Suppressor macrophage (primary cell): ENCODE results near the gene WDR54.
"Not testable (repeated sequence)": the region's sequence is repeated elsewhere in the genome, so short reads cannot be mapped to it uniquely, and the experiment has no call there.

ENCODE experiments used
- DNase-seq, 4 experiments: peaks; one replicate each; pipeline ENCODE4 v3.0.0-alpha.2; 2020 to 2022

The WDR54 gene

DNA sequence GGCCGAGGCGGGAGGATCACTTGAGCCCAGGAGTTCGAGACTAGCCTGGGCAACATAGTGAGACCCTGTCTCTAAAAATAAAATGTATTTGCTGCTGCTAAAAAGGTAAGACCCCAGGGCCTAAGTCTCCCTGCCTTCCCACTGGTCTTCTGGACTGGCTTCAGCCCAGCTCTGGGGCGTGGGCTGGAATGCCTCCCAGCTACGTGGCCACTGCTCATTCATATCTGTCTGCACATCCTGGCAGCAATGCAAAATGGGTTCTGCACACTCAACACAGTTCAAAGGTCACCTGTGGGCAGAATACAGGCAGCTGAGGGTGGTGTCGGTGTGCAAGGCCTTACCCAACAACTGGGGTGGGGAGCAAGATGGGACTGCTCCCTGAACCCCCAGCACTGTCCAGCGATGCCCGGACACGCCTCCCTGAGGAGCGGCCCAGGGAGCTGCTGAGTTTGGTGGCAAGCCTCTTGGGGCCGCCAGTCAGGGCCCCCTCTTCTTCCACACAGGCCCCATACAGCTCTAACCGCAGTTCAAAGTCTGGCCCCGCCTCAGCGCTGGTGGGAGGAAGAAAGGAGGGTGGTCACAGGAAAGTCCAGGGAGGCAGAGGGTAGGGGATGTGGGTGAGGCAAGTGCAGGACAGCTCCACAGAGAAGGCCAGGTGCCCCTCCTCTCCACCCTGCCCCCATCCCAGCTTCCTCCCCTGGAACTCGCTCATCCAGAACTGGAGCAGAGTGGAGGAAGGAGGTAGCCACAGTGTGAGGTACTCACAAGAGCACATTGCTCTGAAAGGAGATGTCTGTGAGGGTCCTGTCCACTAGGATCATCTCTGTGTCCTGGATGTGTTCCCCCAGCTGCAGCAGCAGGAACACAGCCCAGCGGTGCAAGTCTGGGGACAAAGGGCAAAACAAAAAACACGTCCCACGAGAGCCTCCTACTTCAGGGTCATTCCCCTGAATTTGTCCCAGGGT lies 8.2 kb downstream of the WDR54 start:
- no peak for DNase-seq

DNA sequence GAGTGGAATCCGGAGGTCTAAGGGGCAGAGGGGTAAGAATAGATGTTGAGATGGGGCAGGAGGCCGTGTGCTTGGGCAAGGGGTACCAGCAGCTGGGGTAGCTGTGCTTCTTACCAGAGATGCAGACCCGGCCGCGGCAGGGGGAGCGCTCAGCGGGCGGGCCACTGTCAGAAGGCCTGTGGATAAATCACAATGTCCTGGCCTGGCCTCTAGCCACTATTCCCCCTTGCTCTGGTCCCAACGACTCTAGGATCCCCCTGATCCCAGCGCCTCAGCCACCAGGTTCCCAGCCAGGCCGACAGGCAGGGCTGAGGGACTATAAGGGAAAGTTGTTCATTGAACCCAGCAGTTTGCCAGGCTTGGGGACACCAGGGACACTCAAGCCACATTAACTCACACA lies 9.0 kb downstream of the WDR54 start:
- DNase-seq, result no peak

DNA sequence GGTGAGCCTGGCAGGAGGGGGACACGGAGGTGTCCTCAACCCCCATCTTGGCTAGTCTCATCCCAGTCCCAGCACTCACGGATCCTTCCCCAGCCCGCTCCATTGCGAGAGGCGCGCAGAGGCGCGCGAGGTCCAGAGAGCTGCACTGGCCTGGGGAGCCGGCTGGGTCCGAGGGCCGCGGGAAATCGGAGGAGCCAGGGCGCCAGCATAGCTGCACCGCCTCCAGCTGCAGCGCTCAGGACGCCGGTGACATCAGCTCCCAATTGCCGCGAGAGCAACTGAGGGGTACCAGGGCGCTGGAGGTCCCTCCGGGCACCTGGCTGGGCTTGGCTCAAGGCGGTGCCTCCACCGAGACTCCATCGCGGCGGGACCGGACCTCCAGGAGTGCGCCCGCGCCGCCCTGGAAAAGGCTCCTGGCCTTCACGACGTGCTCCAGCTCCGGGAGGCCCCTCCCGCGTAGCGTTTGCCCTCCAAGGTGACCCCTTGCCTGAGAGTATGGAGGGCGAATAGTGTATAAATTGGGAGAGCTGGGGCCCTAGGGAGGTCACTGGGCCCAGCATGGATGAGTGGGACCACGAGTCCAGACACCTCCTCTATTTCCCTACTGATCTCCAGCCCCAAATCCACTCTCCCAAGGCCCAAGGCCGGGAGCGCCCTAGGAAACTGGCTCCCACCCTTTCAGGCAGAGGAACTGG lies 14.7 kb downstream of the WDR54 start:
- no peak for DNase-seq

DNA sequence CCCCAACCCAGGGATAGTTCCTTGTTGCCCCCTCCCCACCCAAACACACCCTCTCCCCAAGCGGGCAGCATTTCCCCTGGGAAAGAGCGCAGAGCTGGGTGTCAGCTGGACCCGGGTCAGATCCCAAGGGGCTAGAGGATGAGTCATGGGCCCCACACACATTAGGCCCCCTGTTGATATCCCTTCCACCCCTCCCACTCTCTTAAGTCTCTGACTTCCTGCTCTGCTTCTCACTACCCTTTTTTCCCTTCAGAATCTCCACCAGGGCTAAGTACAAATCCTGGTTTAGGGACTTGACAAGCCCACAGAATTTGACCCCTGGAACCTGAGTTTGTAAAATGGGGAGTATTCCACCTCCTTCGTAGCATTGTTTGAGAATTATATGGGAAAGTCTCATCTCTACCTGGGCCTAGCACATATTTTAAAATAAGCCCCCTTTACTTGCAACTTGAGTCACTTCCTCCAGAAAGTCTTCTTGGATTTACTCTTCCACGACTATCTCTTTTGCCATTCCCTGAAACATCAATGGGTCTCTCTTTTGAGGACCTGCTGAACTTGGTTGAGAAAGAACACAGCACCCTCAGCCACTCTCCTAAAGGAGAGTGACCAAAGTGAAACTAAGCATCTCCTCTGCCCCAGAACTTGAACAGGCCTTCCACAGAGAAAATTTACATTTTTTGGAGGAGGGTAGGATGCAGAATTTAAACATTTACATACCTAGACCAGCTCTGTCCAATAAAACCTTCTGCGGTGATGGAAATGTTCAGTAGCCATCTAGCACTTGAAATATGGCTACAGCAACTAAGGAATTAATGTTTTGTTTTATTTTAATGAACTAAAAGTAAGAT lies 15.5 kb downstream of the WDR54 start:
- DNase-seq, result peak; percentile 26 to 51 (median 38)

DNA sequence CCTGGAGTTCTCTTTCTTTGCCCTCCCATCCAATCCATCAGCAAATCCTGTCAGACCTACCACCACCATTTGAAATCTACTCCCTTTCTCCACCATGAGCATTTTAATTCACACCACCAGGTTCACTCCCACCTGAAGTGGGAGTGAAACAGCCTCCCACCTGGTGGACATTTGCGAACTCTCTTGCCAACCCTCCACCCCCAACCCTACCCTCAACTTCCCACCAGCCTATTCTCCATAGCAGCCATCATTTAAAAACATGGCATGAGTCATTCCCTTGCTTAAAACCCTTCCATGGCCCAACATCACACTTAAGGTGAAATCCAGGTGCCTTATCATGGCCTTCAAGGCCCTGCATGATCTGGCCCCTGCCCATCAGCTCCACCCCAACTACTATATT lies 16.7 kb downstream of the WDR54 start:
- no peak for DNase-seq

DNA sequence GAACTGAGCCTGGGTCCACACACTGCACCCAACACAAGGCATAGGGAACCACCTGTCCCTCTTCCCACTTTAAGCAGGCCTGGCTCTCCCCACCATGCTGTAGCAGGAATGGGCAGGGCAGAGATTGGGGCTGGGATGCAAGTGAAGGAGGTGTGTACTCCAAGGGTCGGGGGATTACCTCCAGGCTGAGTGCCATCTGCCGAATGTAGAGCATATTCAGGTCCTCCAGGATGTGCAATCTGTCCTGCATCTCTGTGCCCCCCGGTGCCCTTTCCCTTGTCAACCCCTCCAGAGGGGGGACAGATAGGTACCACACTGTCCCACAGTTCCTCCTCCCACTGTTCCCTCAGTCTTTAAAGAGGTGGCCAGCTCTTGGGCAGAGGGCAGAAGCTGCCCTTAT lies 17.8 kb downstream of the WDR54 start:
- no peak for DNase-seq

DNA sequence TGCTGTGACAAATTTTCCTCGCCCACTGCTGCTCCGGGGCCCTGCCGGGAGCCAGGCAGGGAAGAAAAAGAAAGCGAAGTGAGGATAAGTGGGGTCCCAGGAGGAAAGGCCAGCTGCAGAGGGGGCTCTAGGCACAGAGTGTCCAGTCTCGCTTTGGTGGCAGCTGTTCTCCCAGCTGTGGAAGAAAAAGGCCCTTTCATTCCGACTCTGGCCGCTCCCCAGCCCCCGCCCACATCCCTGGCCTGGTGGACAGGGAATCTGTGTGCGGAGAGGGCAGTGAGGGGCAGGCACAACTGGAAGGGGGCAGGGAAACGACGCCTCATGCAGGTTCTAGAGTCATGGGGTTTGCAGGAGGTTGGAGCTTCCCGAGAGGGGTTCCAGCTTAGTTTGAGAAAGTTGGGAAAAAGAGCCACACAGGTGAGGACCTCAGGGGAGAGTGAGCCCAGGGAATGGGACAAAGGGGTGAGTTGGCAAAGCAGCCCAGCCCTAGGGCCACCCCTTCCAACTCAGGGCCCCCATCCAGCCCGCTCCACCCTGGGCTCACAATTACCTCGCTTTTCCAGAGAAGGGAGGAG lies 18.4 kb downstream of the WDR54 start:
- DNase-seq, result peak in 2 of 4 experiments; percentile 22 to 38

DNA sequence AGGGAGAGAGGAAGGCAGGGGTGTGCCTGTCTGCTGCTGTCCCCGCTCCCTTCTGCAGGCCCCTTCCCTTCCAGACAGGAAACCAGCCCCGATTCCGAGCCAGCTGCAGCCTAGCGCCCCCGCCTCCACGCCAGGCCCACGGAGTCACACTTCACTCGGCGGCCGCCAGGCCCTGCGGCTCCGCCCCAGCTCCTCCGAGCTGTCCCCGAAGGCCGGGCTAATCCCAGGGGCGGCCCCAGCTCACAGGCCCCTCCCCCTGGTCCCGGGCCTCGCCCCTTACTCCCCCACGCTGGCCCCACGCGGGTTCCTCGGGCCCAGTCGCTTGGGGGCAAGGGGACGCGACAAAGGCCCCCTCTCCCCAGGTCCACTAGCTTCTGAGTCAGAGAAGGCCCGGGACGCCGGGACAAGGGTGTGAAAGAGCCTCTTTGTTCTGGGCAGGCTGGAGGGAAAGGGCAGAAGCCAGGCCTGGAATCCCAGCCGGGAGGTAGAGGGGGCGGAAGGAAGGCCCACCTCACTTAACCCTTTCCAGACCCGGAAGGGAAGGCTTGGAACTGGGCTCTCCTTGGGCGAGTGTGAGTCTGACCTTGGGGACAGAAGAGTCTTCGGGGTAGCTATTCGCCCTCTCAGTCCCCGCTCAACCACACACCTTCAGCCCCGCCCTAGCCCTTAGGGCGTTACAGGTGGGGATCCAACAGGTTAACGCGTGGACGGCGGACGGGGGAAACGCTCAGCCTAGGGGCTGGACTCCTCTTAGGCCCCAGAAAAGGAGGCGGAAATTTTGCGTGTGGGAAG lies 19.0 kb downstream of the WDR54 start:
- peak; percentile 71 to 90 (median 79) for DNase-seq

DNA sequence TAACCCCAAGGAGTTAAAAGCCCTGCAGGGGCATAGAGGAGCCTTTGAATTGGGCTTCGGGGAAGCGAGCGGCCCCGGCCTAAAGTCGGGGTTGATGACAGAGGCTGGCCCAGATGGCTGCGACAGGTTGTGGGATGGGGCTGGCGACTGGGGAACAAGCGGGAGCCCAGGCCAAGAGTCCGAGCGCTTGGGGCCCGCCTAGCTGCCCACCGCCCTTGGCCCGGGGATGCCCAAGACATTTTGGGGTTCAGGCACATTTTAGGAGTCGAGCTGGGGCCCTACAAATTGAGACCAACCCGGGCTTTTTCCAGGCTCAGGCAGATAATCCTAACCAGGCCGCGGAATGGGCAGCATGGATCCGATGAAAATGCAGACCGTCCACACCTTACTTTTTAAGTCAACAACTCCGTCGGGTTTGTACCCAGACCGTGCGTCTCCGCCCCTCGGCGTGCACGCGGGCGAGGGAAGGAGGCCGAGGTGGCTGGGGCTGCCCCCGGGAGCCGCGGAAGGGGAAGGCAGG lies 19.7 kb downstream of the WDR54 start:
- no peak for DNase-seq

DNA sequence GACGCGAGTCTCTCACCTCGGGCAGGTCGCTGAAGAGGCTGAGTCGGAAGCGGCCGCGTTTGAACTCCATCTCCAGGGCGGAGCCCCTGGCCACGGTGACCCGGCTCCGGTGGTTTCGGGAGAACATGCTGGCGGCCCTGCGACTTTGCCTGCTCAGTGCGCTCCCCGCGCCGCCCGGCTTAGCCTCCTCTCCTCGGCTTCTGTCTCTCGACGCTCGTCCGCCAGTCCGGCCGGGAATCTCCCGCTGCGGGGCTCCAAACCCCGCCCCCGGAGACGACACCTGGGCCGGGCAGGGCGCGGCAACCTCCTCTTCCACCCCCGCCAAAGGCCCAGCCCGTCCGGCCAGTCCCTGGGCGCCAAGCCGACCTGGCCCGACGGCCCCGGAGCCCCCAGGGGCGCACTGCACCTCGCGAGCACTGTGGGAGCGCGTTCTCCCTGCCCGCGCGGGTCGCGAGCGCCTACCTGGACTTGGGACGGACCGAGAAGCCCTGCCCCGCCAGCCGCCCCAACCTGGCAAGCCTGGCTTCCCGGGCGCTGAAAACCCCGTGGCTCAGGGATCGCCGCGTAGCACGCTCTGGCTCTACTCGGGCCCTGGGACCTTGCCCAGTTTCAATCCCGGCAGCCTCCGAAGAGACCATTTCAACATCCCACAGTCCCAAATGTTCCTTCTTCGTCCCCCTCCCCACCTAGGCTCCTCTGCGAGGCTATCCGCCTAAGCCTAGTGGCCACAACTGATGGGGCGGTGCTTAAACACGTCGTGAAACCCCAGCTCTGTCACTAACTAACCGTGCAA lies 20.4 kb downstream of the WDR54 start, which contains the start of gene RTKN:
TSS of gene RTKN (minus strand) at position 248 of the 793 bp plus-strand sequence. CDS start at position 127, 121 bp downstream.
- peak in 1 of 4 experiments; percentile 18 for DNase-seq

DNA sequence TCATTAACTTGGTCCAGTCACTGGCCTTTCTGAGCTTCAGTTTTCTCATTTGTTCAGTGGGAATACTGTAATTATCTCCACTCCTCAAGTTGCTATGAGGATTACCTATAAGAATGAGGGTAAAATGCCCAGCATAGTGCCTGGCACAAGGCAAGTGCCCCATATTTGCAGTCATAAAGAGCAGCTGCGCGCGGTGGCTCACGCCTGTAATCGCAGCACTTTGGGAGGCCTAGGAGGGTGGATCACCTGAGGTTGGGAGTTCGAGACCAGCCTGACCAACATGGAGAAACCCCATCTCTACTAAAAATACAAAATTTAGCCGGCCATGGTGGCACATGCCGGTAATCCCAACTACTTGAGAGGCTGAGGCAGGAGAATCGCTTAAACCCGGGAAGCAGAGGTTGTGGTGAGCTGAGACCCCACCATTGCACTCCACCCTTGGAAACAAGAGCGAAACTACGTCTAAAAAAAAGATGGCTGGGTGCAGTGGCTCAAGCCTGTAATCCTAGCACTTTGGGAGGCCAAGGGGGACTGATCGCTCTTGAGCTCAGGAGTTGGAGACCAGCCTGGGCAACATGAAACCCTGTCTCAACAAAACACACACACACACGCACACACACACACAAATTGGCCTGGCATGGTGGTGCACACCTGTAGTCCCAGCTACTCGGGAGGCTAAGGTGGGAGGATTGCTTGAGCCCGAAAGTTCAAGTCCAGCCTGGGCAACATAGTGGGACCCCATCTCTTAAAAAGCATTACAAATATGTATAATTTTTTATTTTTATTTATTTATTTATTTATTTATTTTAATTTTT lies 21.2 kb downstream of the WDR54 start:
- DNase-seq, result not testable (repeated sequence)

DNA sequence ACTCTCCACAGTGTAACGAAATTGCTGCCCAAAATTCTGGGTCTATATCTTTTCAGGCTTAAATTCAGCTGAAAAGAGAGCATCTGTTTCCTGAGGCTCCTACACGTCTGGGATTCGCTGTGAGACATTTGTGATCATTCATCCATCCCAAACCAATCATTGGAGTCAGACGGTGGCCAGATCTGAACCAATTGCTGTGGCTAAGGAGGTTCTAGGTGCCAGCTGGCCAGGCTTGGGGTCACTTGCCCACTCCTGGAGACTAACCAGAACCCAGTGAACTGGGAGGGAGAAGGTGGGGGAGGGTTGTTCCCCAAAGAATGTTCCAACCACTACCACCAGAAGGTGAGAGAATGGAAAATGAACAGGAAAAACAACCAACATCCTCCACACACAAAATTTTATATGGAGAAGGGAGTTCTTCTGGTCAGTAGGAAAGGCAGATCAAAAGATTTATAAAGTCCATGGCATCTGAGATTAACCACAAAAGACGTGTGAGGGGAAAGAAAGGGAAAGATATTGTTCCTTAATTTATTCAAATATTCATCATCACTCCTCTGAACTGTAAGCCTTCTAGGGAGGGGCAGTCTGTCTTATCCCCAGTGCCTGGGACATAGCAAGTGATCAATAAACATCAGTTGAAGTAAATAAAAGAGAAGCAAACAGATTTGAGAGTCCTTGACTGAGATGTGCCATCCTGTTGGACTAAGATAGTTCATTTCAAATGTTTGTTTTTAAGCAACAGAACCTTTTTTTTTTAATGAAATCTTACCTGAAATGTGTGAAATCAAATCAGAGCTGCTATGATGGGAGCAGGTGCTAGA lies 23.2 kb downstream of the WDR54 start:
- DNase-seq, result no peak

DNA sequence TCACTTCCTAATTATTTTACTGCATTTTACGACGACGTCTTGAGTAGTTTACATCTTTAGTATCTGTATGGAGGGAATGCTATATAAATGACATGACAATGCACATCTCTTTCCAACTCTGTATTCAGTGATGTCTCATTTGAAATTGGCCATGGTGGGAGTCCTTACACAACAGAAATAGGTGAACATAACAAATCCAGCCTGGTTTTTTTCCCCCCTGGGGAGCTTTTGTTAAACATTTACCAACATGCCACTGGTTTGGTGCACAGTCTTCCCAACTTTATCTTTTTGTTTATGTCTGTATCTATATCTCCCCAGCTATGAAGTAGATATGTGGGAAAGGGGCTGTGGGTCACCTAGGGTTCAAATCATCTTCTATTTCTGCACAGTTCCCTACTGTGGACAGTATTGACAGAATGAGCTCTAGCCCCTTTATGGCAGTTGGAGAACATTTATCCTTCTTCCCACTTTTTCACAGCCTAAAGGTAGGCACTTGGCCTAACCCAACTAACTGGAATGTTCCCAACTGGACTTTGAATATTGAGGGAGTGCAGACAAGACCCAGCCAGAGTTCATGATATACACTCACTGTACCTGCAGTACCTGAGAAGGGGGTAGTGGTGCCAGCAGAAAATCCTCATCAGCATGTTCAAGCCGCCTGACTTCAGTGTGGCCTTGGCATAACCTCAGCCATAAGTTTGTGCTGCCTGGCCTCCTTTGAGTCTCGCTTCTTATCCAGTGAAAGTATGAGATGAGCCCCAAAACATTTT lies 25.9 kb downstream of the WDR54 start:
- no peak for DNase-seq

DNA sequence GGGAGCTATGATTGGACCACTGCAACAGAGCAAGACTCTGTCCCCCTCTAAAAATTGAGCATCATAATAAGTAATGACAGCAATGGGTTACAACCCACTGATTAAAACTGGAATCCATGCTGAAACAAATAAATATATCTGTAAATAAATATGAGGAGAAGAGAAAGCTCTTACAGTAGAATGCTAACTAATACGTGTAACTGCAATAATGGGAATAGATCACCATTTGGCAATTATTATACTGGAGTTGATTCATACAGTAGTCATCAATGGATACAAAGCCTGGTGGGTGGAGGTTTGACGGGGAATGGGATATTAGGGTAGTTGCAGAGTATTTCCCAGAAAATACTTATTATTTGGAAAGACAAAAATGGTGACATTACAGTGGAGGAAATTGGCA lies 27.2 kb downstream of the WDR54 start:
- no peak for DNase-seq

DNA sequence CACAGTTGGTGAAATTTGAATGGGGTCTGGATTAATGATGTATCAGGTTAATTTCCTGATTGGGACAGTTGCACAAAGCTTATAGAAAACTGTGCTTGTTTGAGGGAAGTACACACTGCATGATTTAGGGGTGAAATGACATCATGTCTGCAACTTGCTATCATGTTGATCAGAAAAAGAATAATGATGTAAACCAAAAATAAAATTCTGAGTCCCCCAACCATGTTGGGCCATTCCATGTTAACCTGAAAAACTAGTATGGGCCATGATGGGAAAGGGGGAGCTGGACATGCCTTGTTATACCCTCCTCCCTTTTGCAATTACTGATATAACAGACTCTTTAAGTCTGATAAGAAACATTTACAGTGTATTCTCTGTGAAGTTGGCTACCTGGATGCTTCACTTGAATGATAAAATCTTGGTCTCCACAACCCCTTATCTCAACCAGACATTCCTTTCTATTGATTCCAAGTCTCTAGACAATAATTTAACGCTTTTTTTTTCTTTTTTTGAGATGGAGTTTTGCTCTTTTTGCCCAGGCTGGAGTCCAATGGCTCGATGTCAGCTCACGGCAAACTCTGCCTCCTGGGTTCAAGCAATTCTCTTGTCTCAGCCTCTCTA lies 29.1 kb downstream of the WDR54 start:
- no peak for DNase-seq

DNA sequence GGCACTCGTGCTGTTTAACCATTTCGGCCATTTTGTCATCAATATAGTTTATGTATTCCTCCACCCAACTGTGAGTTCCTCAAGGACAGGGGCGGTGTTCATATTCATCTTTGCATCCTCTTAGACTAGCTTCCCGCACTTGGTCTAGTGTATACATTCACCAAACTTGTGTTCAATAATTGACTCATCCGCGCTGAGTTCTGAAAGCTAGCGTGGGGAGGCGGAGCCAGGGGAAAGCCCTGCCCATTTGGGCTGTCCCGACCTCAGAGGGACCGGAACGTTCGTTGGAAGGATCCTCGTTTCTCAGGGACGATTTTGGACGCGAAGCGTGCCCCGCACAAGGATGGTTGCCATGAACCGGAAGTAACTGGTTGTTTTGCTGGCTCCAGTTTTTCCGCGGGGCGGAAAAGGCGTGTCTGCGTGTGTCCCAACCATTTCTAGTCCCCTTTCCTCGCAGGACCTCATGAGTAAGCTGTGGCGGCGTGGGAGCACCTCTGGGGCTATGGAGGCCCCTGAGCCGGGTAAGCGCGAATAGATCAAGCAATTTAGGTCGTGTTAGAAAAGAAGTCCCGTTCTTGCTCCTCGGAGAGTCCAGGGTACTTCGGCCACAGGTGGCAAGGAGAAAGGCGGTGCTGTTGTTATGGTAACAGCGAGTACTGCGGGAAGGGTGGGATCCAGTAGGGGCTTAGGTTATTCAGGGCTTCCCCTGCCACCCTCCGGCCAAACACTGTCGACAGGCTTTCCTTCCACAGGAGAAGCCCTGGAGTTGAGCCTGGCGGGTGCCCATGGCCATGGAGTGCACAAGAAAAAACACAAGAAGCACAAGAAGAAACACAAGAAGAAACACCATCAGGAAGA lies 33.4 kb downstream of the WDR54 start, which contains the start of gene INO80B:
TSS of gene INO80B (plus strand) at position 434 of the 858 bp plus-strand sequence. CDS start at position 464, 30 bp downstream.
- peak; percentile 97 to 99 (median 98) for DNase-seq
